ENCODE data around the gene NECTIN2.
"Not testable (repeated sequence)": the region's sequence is repeated elsewhere in the genome, so short reads cannot be mapped to it uniquely, and the experiment has no call there.

Gene NECTIN2

DNA sequence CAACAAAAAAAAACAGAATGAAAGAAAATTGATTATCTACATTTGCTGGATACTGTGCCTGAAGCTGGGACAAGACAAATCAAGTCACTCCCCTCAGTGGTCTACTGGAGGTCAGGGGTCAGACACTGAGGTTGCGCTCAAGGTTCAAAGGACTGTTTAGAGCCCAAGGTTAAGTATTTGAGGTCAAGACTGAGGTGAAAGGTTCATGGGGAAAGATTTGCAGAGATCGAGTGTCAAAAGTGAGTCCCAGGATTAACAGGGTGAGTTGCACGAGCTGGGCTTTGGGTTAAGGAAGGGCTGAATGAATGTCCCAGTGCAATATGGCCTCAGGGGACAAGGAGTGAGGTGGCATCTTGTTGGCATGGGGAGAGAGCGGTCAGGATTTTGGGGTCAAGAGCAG, 41.6 kb downstream of the NECTIN2 start:
- DNase-seq: no peak

DNA sequence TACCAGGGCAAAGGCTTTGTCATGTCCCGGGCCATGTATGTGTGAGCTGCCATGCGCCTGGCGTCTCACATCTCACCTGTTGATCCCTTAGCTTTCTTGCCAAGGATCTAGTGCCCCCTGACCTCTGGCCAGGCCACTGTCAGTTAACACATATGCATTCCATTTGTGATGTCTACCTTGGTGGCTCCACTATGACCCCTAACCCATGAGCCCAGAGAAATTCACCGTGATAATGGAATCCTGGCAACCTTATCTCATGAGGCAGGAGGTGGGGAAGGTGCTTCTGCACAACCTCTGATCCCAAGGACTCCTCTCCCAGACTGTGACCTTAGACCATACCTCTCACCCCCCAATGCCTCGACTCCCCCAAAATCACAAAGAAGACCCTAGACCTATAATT, 42.2 kb downstream of the NECTIN2 start:
- not testable (repeated sequence) for DNase-seq

DNA sequence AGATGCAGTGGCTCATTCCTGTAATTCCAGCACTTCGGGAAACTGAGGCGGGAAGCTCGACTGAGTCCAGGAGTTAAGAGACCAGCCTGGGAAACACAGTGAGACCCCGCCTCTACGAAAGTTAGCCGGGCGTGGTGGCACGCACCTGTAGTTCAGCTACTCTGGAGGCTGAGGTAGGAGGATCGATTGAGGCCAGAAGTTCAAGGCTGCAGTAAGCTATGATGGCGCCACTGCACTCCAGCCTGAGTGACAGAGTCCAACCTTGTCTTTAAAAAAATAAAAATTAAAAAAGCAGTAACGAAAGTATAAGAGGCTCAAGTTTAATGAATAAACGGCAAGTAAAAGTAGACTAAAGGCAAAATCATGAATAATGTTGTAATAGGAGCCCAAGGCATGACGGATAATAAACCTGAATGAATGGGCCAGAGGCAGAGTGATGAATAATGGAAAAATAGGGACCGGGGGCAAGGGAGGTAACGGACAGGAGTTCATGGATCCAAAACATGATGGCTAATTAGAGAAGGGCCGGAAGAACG, 43.8 kb downstream of the NECTIN2 start:
- DNase-seq: no peak

DNA sequence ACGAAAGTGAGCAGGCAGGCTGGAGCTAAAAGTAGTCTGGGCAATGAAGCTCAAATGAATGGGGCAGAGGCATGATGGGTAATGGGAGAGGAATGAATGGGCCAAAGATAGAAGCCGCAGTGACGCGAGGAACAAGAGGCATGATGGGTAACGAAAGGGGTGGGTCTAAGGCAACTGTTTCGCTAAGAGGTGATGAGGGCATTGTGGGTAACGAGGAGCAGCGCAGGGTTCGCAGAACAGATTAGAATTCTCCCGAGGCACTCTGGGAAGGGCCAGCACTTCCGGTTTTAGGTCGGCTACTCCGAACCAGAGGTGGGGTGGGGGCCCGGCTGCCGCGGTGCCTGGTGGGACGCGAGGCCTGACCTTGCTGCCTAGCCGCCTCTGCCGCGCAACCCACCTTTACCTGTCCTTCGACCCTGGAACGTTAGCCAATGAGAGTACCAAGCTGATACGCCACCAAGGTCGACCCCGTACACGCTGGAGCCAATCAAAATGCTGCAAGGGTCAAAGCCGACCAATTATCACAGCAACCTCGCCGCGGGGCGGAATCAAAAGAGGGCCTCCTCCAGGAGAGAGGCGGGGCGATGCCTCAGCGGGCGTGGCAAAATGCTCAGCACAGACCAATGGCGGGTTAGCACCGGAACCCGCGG, 44.4 kb downstream of the NECTIN2 start:
- DNase-seq: no peak

DNA sequence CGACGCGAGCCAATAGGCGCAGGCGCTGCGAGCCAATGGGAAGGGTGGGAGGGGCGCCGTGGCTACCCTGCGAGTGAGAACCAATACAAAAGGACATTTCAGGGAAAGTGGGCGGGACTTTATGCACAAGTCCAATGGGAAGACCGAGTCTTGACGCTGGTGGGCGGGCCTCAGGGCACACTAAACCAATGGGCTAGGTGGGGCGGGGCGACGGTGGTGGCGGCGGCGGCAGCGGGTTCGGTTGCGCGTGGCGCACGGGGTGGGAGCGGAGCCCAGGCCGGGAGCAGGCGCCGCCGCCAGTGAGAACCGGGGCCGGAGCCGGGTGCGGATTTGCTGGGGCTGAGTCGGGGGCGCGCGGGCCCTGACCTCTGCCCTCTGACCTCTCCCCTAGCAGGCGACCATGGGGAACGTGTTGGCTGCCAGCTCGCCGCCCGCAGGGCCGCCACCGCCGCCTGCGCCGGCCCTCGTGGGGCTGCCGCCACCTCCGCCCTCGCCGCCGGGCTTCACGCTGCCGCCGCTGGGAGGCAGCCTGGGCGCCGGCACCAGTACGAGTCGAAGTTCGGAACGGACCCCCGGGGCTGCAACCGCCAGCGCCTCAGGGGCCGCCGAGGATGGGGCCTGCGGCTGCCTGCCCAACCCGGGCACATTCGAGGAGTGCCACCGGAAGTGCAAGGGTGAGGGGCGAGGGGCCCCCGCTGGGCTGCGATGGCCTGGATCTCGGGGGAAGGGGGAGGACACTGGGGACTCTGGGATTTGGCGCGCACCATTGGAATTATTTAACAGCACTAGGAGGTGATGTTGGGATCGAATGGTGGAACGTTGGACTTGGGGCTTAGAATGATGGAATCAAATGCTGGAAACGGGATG, 45.2 kb downstream of the NECTIN2 start, which contains the start of gene TOMM40:
Gene TOMM40, plus strand, starts transcription at position 239 of the 867 bp plus-strand sequence. Its CDS starts 162 bp downstream, at position 401.
- DNase-seq: peak; percentile 99

DNA sequence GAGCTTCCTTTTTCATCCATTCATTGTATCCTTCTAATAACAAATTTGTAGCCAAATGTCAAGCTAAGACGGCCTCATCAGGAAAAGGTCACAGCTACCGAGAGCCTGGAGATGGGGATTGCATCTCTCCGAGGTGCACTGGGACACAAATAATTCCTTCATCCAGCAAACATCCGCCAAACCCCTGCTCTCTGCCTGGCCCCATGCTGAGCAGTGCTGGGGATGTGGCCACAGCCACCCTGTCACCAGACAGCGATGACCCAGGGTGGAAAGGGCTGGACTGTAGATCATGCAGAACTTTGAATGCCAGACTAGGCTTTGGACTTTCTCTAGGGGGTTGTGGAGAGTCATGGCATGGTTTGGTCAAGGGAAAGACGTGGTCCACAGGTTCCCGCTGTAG, 46.8 kb downstream of the NECTIN2 start:
- no peak for DNase-seq

DNA sequence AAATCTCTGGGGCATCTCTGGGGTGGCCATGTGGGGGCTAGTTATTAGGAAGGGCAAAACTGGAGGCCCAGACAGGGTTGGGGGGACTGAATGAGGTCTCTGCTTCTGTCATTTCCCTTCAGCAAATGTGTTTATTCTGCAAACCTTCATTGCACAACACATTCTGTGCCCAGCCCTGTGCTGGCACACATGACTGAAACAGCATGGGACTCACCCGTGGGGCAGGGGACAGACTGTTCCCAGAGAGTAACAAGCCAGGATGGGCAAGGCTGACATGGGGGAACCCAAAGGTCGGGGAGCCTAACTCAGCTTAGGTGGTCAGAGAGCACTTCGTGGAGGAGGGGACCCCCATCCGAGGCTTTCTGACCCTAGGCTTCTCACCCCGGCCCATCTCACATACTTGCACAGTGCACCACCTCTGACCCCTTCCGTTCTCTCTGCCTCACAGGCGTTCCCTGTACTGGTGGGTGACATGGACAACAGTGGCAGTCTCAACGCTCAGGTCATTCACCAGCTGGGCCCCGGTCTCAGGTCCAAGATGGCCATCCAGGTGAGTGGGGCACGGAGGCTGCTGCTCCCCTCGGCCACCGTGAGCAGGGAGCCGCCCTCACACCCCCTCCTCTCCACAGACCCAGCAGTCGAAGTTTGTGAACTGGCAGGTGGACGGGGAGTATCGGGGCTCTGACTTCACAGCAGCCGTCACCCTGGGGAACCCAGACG, 47.4 kb downstream of the NECTIN2 start:
- DNase-seq: no peak

DNA sequence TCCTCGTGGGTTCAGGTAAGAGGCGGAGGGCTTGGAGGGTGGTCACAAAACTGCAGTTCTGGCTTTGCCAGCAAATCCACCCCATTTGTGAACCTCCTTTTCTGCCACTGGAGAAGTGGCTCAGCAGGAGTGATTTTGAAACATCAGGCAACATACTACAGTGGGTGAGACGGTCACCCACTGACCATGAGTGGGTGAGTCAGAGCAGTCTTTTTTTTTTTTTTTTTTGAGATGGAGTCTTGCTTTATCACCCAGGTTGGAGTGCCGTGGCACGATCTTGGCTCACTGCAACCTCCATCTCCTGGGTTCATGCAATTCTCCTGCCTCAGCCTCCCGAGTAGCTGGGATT, 47.9 kb downstream of the NECTIN2 start:
- DNase-seq: no peak

DNA sequence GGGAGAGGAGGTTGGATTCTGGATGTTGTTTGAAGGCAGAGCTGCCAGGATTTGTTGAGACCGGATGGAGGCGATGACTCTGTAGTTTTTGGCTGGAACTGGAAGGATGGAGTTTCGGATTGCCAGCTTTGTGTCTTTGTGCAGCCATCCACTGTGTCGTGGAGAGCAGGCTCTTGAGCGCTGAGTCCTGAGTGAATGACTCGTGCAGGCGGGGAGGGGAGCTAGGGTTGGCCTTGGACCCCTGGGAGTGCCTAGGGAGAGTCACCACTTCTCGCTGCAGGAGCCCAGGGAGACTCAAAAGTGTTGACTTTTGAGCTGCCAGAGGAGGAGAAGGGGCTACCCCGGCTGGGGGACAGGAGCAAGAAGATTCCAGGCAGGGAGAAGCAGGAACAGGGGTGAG, 48.8 kb downstream of the NECTIN2 start:
- DNase-seq: no peak

DNA sequence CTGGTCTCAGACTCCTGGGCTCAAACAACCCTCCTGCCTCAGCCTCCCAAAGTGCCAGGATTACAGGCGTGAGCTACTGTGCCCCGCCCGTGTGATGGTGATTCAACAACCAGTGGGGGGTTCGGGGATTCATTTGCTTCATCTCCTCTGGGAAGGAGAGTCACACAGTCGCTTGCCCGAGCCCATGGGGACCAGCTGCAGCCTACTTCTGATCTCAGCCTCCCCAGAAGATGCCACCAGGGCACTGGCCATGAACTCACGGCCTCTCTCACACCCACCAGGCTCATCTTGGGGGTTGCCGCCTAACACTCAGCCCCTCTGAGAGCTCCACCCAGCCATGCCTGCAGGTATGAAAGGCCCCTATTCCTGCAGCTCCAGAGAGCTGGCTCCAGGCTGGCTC, 51.7 kb downstream of the NECTIN2 start:
- DNase-seq: no peak

DNA sequence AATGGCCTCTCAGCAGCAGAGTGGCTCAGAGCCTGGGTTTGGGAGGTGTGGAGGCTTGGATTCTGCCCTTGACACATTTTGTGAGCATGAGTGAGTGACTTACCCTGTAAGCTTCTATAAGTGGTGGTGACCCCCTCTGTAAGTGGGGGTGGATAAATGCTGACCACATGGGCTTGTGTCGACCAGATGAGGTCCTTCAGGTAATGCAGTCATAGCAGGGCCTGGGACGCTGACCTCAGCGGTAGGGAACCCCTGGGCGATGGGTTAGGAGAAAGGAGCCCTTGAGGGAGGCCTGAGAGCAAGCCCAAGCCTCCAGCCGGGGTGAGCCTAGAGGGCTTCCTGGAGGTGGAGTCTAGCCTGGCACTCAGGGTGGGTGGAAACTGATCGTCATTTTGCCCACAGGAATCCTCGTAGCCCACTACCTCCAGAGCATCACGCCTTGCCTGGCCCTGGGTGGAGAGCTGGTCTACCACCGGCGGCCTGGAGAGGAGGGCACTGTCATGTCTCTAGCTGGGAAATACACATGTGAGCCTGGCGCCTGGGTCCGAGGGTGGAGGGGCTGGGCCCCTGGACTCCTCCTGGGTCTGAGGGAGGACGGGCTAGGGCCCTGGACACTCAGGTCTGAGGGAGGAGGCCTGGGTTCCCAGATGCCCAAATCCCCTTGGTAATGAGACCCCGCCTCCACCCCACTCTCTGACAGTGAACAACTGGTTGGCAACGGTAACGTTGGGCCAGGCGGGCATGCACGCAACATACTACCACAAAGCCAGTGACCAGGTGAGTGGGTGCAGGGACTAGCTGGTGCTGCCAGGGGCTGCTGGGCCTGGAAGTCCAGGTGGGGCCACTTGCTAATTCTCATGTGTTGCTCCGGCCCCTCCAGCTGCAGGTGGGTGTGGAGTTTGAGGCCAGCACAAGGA, 54.5 kb downstream of the NECTIN2 start:
- no peak for DNase-seq

DNA sequence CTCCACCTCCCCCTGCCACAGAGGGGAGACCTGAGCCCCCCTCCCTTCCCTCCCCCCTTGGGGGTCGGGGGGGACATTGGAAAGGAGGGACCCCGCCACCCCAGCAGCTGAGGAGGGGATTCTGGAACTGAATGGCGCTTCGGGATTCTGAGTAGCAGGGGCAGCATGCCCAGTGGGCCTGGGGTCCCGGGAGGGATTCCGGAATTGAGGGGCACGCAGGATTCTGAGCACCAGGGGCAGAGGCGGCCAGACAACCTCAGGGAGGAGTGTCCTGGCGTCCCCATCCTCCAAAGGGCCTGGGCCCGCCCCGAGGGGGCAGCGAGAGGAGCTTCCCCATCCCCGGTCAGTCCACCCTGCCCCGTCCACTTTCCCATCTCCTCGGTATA, 57.1 kb downstream of the NECTIN2 start:
- no peak for DNase-seq

DNA sequence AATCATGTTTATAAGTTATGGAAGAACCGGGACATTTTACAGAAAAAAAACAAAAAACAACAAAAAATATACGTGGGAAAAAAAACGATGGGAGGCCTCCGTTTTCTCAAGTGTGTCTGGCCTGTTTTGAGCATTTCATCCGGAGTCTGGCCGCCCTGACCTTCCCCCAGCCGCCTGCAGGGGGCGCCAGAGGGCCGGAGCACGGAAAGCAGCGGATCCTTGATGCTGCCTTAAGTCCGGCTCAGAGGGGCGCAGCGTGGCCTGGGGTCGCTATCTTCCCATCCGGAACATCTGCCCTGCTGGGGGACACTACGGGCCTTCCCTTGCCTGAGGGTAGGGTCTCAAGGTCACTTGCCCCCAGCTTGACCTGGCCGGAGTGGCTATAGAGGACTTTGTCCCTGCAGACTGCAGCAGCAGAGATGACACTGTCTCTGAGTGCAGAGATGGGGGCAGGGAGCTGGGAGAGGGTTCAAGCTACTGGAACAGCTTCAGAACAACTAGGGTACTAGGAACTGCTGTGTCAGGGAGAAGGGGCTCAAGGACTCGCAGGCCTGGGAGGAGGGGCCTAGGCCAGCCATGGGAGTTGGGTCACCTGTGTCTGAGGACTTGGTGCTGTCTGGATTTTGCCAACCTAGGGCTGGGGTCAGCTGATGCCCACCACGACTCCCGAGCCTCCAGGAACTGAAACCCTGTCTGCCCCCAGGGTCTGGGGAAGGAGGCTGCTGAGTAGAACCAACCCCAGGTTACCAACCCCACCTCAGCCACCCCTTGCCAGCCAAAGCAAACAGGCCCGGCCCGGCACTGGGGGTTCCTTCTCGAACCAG, 57.7 kb downstream of the NECTIN2 start:
- DNase-seq: peak; percentile 82 to 88

DNA sequence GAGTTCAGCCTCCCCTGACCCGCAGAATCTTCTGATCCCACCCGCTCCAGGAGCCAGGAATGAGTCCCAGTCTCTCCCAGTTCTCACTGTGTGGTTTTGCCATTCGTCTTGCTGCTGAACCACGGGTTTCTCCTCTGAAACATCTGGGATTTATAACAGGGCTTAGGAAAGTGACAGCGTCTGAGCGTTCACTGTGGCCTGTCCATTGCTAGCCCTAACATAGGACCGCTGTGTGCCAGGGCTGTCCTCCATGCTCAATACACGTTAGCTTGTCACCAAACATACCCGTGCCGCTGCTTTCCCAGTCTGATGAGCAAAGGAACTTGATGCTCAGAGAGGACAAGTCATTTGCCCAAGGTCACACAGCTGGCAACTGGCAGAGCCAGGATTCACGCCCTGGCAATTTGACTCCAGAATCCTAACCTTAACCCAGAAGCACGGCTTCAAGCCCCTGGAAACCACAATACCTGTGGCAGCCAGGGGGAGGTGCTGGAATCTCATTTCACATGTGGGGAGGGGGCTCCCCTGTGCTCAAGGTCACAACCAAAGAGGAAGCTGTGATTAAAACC, 58.4 kb downstream of the NECTIN2 start:
- DNase-seq: peak in 1 of 2 donors; percentile 13

DNA sequence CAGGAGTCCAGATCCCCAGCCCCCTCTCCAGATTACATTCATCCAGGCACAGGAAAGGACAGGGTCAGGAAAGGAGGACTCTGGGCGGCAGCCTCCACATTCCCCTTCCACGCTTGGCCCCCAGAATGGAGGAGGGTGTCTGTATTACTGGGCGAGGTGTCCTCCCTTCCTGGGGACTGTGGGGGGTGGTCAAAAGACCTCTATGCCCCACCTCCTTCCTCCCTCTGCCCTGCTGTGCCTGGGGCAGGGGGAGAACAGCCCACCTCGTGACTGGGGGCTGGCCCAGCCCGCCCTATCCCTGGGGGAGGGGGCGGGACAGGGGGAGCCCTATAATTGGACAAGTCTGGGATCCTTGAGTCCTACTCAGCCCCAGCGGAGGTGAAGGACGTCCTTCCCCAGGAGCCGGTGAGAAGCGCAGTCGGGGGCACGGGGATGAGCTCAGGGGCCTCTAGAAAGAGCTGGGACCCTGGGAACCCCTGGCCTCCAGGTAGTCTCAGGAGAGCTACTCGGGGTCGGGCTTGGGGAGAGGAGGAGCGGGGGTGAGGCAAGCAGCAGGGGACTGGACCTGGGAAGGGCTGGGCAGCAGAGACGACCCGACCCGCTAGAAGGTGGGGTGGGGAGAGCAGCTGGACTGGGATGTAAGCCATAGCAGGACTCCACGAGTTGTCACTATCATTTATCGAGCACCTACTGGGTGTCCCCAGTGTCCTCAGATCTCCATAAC, 59.5 kb downstream of the NECTIN2 start, which contains the start of gene APOE:
Gene APOE, plus strand, starts transcription at position 360 of the 724 bp plus-strand sequence. CDS start 829 bp downstream, outside the sequence.
- DNase-seq: no peak

DNA sequence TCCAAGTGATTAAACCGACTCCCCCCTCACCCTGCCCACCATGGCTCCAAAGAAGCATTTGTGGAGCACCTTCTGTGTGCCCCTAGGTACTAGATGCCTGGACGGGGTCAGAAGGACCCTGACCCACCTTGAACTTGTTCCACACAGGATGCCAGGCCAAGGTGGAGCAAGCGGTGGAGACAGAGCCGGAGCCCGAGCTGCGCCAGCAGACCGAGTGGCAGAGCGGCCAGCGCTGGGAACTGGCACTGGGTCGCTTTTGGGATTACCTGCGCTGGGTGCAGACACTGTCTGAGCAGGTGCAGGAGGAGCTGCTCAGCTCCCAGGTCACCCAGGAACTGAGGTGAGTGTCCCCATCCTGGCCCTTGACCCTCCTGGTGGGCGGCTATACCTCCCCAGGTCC, 61.5 kb downstream of the NECTIN2 start:
- no peak for DNase-seq

DNA sequence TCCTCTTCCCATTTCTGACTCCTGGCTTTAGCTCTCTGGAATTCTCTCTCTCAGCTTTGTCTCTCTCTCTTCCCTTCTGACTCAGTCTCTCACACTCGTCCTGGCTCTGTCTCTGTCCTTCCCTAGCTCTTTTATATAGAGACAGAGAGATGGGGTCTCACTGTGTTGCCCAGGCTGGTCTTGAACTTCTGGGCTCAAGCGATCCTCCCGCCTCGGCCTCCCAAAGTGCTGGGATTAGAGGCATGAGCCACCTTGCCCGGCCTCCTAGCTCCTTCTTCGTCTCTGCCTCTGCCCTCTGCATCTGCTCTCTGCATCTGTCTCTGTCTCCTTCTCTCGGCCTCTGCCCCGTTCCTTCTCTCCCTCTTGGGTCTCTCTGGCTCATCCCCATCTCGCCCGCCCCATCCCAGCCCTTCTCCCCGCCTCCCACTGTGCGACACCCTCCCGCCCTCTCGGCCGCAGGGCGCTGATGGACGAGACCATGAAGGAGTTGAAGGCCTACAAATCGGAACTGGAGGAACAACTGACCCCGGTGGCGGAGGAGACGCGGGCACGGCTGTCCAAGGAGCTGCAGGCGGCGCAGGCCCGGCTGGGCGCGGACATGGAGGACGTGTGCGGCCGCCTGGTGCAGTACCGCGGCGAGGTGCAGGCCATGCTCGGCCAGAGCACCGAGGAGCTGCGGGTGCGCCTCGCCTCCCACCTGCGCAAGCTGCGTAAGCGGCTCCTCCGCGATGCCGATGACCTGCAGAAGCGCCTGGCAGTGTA, 62.2 kb downstream of the NECTIN2 start:
- DNase-seq: no peak

DNA sequence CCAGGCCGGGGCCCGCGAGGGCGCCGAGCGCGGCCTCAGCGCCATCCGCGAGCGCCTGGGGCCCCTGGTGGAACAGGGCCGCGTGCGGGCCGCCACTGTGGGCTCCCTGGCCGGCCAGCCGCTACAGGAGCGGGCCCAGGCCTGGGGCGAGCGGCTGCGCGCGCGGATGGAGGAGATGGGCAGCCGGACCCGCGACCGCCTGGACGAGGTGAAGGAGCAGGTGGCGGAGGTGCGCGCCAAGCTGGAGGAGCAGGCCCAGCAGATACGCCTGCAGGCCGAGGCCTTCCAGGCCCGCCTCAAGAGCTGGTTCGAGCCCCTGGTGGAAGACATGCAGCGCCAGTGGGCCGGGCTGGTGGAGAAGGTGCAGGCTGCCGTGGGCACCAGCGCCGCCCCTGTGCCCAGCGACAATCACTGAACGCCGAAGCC, 62.8 kb downstream of the NECTIN2 start:
- no peak for DNase-seq

DNA sequence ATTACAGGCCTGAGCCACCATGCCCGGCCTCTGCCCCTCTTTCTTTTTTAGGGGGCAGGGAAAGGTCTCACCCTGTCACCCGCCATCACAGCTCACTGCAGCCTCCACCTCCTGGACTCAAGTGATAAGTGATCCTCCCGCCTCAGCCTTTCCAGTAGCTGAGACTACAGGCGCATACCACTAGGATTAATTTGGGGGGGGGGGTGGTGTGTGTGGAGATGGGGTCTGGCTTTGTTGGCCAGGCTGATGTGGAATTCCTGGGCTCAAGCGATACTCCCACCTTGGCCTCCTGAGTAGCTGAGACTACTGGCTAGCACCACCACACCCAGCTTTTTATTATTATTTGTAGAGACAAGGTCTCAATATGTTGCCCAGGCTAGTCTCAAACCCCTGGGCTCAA, 63.7 kb downstream of the NECTIN2 start:
- DNase-seq: no peak
